ENCODE measurements around the gene CCND1. TPM values are rescaled to one million over a fixed set of nuclear protein-coding genes. Genes with fewer than 3 reads are reported as not detected.

CCND1 gene
- total and polyA plus RNA-seq, 2 of the 8 experiments (the other 6 are each of a cell fraction or from before 2014, with no cell fraction given), result 64.5 to 170 TPM

- H2AK5ac ChIP-seq (ENCODE audit: low read depth, low read length), result no peak overlapping the region
- H2BK20ac ChIP-seq (ENCODE audit: low read length), result no peak overlapping the region
- H3K79me1 ChIP-seq (ENCODE audit: low read depth, low read length), result no peaks in the 10 kb centered on the region
- no peaks in the 10 kb centered on the region for H3K36me3 ChIP-seq (ENCODE audit: control insufficient read depth in 2 of 4, insufficient read depth in 4 of 4, low read length in 3 of 4)
- H2BK120ac ChIP-seq (replicated peaks; ENCODE audit: low read depth, low read length), result no peak overlapping the region
- no peak overlapping the region for H3K4me3 ChIP-seq (ENCODE audit: extremely low read depth in 1 of 4, insufficient read depth in 2 of 4, low read depth in 3 of 4, low read length in 4 of 4)
- H3K18ac ChIP-seq (ENCODE audit: extremely low read depth, low read length), result no peak overlapping the region
- TF ChIP-seq ZNF274 (IDR thresholded peaks at IDR 0.05; ENCODE audit: borderline replicate concordance, extremely low read depth, low read length) (no peak), USF2 (IDR thresholded peaks at IDR 0.05; ENCODE audit: low read length) (0 out of 2 replicates have a peak, but pooled peaks have one; percentile 10)
- H2AFZ ChIP-seq (ENCODE audit: low read length), result no peak overlapping the region
- FAIRE-seq (no peak), DNase-seq (ENCODE audit: low read depth in 1 of 2, low spot score in 2 of 2) (no peak)
- H4K8ac ChIP-seq (ENCODE audit: extremely low read depth, insufficient read depth, low read length), result no peak overlapping the region
- H3K79me2 ChIP-seq (ENCODE audit: control insufficient read depth in 1 of 2, insufficient read depth in 2 of 2, low read length in 2 of 2), result no peaks in the 10 kb centered on the region
- H3K23ac ChIP-seq (ENCODE audit: insufficient read length), result no peak overlapping the region
- no peaks in the 10 kb centered on the region; a peak in 1 of 7 replicates for H3K27me3 ChIP-seq (replicated peaks in 1 of 4; ENCODE audit: control insufficient read depth in 3 of 4, extremely low read depth in 1 of 4, insufficient read depth in 3 of 4, low read length in 3 of 4)
- H3K9me3 ChIP-seq (ENCODE audit: insufficient read depth in 2 of 2, low read depth in 1 of 2, low read length in 1 of 2), result no peaks in the 10 kb centered on the region
- WGBS, 2 experiments (ENCODE audit: extremely low coverage in 1 of 2, insufficient coverage in 1 of 2, insufficient read length in 1 of 2, insufficient replicate concordance in 2 of 2, low coverage in 1 of 2, low lambda C conversion rate in 2 of 2, missing lambda C conversion rate in 1 of 2), result 95% methylated on average over 6 of the region's 6 CpGs; no CpG with 5 or more reads in 1 of the 2 experiments
- ChIA-PET POLR2A (ENCODE audit: partially characterized antibody) (interaction anchor here (0.6 kb wide), 1 partner anchor 128 kb away, joined by 3 read pairs; no protein-coding TSS in a partner anchor), CTCF (ENCODE audit: partially characterized antibody) (interaction anchor here (0.8 kb wide), 1 partner anchor 157 kb away, joined by 3 read pairs; no protein-coding TSS in a partner anchor)
- no peaks in the 10 kb centered on the region for H3K4me1 ChIP-seq (replicated peaks in 1 of 4; ENCODE audit: control insufficient read depth in 3 of 4, insufficient read depth in 4 of 4, low read length in 3 of 4)
- peaks cover 0 to 6% of the 10 kb centered on the region in 2 experiments for H4K20me1 ChIP-seq (replicated peaks in 1 of 2; ENCODE audit: control insufficient read depth in 1 of 2, insufficient read depth in 2 of 2, low read length in 2 of 2)
- H4K91ac ChIP-seq (replicated peaks; ENCODE audit: insufficient read length, low read length), result no peak overlapping the region
- H3K14ac ChIP-seq (ENCODE audit: insufficient read length), result no peak overlapping the region
- no peak overlapping the region for H3K27ac ChIP-seq (ENCODE audit: low read depth, low read length)
- no peak overlapping the region for H2BK15ac ChIP-seq (ENCODE audit: low read length)
- no peak overlapping the region for H3K4ac ChIP-seq (replicated peaks; ENCODE audit: insufficient read length, low read depth, low read length)
- no peak overlapping the region for H3K4me2 ChIP-seq (ENCODE audit: insufficient read depth in 1 of 2, low read depth in 2 of 2, low read length in 2 of 2)
- no peak overlapping the region for H3K56ac ChIP-seq (replicated peaks; ENCODE audit: insufficient read length, low read depth, low read length)
- no peak overlapping the region for H2BK5ac ChIP-seq (ENCODE audit: low read depth, low read length)
- no peak overlapping the region for H4K5ac ChIP-seq (ENCODE audit: insufficient read length, low read depth, low read length)
- H3K9ac ChIP-seq (replicated peaks in 1 of 4; ENCODE audit: extremely low read depth in 1 of 4, low read depth in 3 of 4, low read length in 3 of 4), result no peak overlapping the region
- peaks cover 5% of the 10 kb centered on the region; the same call in 1 of the 2 replicates for H3K23me2 ChIP-seq (ENCODE audit: low read depth, low read length)
- H2BK12ac ChIP-seq (ENCODE audit: low read depth, low read length), result no peak overlapping the region
Measured at GRCh38 chr11:69593851-69594250, 47.1 kb upstream of the CCND1 start.

All from H1 (cell line).